ENCODE measurements around the gene MED20.

The MED20 gene

DNA sequence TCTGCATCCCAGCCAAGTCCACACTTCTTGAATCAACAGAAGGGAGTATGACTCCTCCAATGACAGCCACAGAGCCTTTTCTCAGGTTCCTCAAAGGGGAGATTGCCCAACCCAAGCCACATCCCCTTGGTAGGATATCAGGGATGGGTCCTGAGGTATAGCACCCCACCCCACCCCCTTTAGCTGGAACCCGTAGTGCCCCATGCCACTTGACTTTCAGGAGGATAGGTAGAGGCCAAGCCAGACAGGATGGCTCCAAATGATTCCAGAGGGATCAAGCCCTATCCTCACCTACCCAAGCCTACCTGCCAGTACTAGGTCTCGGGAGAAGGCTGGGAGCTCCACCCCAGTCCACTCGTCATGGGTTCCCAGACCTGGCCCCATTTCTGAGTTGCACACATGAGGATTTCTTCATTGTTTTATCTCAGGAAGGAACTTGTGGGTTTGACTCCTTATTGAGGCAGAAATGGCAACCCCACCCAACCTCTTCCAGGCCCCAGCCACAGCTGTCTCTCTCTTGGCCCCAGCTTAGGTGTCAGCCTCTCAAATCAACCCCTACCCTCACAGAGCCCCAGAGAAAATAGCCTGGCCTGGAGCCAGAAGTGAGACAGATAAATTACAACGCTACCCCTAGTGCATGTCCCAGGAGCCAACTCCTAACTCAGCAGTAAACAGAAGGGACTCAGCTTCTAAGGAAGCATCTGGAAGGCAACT, 17.1 kb upstream of the MED20 start:
- DNase-seq (ENCODE audit: low spot score), result no peak
- TF ChIP-seq, protein P1, sequence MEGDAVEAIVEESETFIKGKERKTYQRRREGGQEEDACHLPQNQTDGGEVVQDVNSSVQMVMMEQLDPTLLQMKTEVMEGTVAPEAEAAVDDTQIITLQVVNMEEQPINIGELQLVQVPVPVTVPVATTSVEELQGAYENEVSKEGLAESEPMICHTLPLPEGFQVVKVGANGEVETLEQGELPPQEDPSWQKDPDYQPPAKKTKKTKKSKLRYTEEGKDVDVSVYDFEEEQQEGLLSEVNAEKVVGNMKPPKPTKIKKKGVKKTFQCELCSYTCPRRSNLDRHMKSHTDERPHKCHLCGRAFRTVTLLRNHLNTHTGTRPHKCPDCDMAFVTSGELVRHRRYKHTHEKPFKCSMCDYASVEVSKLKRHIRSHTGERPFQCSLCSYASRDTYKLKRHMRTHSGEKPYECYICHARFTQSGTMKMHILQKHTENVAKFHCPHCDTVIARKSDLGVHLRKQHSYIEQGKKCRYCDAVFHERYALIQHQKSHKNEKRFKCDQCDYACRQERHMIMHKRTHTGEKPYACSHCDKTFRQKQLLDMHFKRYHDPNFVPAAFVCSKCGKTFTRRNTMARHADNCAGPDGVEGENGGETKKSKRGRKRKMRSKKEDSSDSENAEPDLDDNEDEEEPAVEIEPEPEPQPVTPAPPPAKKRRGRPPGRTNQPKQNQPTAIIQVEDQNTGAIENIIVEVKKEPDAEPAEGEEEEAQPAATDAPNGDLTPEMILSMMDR (IDR thresholded peaks at IDR 0.05; ENCODE audit: poor library complexity, severe bottlenecking), result no peak
- H3K4me3 ChIP-seq (ENCODE audit: severe bottlenecking), result no peak overlapping the region
- peaks cover 50% of the 10 kb centered on the region for H3K36me3 ChIP-seq (ENCODE audit: low read depth)
- no peaks in the 10 kb centered on the region for H3K9me3 ChIP-seq (ENCODE audit: severe bottlenecking)
- peaks cover 16% of the 10 kb centered on the region for H3K4me1 ChIP-seq (ENCODE audit: insufficient read depth, poor library complexity, severe bottlenecking)
- no peaks in the 10 kb centered on the region for H3K27me3 ChIP-seq (ENCODE audit: insufficient read depth, poor library complexity, severe bottlenecking)
- peak overlapping the region; percentile 85 for H3K27ac ChIP-seq (ENCODE audit: poor library complexity, severe bottlenecking)
- no peak for ATAC-seq (ENCODE audit: low read depth)

DNA sequence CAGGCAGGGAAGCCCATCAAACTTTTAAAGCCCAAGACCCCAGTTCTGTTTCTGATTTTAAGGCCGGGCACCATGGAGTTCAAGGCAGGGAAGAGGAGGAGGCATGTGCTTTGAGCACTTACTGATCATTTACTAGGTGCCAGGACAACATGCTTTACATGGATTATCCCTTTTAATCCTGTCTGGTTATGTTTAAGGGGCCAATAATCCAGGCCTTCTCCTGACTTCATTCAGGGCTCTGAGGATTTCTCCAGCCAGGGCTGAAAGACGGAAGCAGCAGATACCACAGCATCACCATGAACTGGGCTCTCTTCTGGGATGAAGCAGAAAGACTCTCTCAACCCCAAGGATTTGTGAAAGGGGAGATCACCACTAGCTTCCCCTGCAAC, 16.5 kb upstream of the MED20 start:
- Histone ChIP-seq H3K9me3 (ENCODE audit: severe bottlenecking) (no peaks in the 10 kb centered on the region), H3K4me1 (ENCODE audit: insufficient read depth, poor library complexity, severe bottlenecking) (peaks cover 15% of the 10 kb centered on the region), H3K27me3 (ENCODE audit: insufficient read depth, poor library complexity, severe bottlenecking) (no peaks in the 10 kb centered on the region), H3K4me3 (ENCODE audit: severe bottlenecking) (no peak overlapping the region), H3K27ac (ENCODE audit: poor library complexity, severe bottlenecking) (peak overlapping the region; percentile 85), H3K36me3 (ENCODE audit: low read depth) (peaks cover 56% of the 10 kb centered on the region)
- ATAC-seq (ENCODE audit: low read depth), result no peak
- TF ChIP-seq, protein P1 (IDR thresholded peaks at IDR 0.05; ENCODE audit: poor library complexity, severe bottlenecking), result no peak
- DNase-seq (ENCODE audit: low spot score), result no peak

DNA sequence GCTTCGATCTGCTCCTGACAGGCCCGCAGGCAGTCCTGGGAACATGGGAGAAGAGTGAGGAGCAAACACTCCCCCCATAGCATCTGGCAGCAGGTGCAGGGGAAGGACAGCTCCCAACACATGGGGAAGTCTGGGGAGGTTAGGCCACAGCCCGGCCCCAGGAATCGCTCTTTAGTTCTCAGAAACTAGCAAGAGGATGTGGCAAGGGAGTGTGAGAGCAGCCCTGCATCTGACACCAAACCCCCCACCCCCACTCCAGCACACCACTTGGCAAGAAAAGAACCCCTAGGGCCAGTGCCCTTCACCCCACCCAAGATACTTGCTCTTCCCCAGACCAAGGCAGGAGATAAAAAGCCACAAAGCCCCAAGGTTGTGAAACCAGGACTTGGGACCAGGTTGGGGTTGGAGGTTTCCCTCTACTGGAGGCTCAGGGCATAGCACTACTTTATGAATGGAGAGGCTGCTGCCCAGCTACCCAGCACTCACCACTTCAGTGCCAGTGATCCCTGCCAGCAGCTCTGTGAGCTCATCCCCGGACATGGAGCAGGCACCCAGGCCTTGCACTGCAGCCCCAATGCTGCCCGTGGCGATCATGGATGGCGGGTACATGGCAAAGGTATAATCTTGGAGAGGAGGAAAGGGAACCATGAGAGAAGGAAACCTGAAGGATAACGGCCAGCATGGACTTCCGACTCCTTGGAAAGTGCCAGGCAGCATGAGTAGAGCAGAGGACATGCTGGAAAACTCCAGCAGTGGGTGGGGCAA, 15.3 kb upstream of the MED20 start:
- ATAC-seq (ENCODE audit: low read depth) (peak; percentile 63), DNase-seq (ENCODE audit: low spot score) (no peak)
- H3K36me3 ChIP-seq (ENCODE audit: low read depth), result peaks cover 68% of the 10 kb centered on the region

DNA sequence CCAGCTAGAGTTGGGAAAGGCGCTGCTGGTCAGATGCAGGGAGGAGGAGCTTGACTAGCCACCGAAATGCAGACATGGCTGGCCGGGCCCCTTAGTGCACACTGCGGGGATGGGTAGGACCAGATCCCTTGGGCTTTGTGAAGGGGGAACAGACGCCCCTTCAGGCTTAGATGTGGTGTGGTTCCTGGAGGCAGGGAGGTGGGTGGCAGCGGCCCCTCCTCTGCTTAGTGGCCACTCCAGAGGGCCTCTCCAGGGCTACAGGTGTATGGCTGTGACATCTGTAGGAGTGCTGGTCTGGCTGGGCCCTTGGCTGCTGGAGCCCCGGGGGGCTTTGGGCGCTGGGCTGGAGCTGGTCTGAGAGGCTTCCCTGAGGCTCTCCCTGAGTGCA, 14.7 kb upstream of the MED20 start:
- ATAC-seq (ENCODE audit: low read depth) (no peak), DNase-seq (ENCODE audit: low spot score) (no peak)
- Histone ChIP-seq H3K4me1 (ENCODE audit: insufficient read depth, poor library complexity, severe bottlenecking) (peaks cover 11% of the 10 kb centered on the region), H3K9me3 (ENCODE audit: severe bottlenecking) (no peaks in the 10 kb centered on the region), H3K36me3 (ENCODE audit: low read depth) (peaks cover 74% of the 10 kb centered on the region), H3K27me3 (ENCODE audit: insufficient read depth, poor library complexity, severe bottlenecking) (no peaks in the 10 kb centered on the region), H3K4me3 (ENCODE audit: severe bottlenecking) (no peak overlapping the region), H3K27ac (ENCODE audit: poor library complexity, severe bottlenecking) (peak overlapping the region; percentile 85)
- TF ChIP-seq, protein P1 (IDR thresholded peaks at IDR 0.05; ENCODE audit: poor library complexity, severe bottlenecking), result no peak

More for the DNA sequence above, 15.3 kb upstream of the MED20 start:
- Histone ChIP-seq H3K9me3 (ENCODE audit: severe bottlenecking) (no peaks in the 10 kb centered on the region), H3K27ac (ENCODE audit: poor library complexity, severe bottlenecking) (peak overlapping the region; percentile 85), H3K4me1 (ENCODE audit: insufficient read depth, poor library complexity, severe bottlenecking) (peaks cover 11% of the 10 kb centered on the region), H3K4me3 (ENCODE audit: severe bottlenecking) (no peak overlapping the region), H3K27me3 (ENCODE audit: insufficient read depth, poor library complexity, severe bottlenecking) (no peaks in the 10 kb centered on the region)
- TF ChIP-seq, protein P1 (IDR thresholded peaks at IDR 0.05; ENCODE audit: poor library complexity, severe bottlenecking), result peak; percentile 79

DNA sequence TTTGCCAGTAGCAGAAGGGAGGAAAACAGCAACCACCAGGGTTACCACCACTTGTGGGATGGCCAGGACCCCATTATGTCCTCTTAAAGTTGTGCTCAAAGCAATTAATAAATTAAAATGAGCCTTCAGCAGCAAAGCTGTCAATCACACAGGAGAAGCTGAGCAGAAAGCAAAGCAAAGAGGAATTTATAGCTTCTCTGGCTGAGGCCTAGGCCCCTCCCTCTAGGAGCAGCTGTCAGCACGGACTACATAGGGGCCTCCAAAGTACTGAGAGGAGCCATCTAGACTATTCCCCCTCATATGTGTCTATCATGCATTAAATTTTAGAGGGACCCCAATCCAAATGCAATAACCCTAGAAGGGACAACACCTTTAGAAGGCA, 14.2 kb upstream of the MED20 start:
- ATAC-seq (ENCODE audit: low read depth) (no peak), DNase-seq (ENCODE audit: low spot score) (no peak)
- H3K36me3 ChIP-seq (ENCODE audit: low read depth), result peaks cover 78% of the 10 kb centered on the region
- H3K9me3 ChIP-seq (ENCODE audit: severe bottlenecking), result no peaks in the 10 kb centered on the region
- peak overlapping the region; percentile 7 for H3K27ac ChIP-seq (ENCODE audit: poor library complexity, severe bottlenecking)
- H3K4me1 ChIP-seq (ENCODE audit: insufficient read depth, poor library complexity, severe bottlenecking), result peaks cover 9% of the 10 kb centered on the region
- TF ChIP-seq, protein P1 (IDR thresholded peaks at IDR 0.05; ENCODE audit: poor library complexity, severe bottlenecking), result no peak
- no peak overlapping the region for H3K4me3 ChIP-seq (ENCODE audit: severe bottlenecking)
- no peaks in the 10 kb centered on the region for H3K27me3 ChIP-seq (ENCODE audit: insufficient read depth, poor library complexity, severe bottlenecking)

All from RWPE2 (cell line).